Measurements from ENCODE around the gene TMEM141. TPM values are rescaled to one million over a fixed set of nuclear protein-coding genes. Genes with fewer than 3 reads are reported as not detected.

TMEM141 gene
- total RNA-seq, 1 donor from 2014 or later = 69.8 TPM

- no peaks in the 10 kb centered on the region for H3K36me3 ChIP-seq (ENCODE audit: control insufficient read depth, insufficient read depth, low read length)
- H3K4me3 ChIP-seq (ENCODE audit: low read depth, low read length) = no peak overlapping the region
- TF ChIP-seq, protein P1, sequence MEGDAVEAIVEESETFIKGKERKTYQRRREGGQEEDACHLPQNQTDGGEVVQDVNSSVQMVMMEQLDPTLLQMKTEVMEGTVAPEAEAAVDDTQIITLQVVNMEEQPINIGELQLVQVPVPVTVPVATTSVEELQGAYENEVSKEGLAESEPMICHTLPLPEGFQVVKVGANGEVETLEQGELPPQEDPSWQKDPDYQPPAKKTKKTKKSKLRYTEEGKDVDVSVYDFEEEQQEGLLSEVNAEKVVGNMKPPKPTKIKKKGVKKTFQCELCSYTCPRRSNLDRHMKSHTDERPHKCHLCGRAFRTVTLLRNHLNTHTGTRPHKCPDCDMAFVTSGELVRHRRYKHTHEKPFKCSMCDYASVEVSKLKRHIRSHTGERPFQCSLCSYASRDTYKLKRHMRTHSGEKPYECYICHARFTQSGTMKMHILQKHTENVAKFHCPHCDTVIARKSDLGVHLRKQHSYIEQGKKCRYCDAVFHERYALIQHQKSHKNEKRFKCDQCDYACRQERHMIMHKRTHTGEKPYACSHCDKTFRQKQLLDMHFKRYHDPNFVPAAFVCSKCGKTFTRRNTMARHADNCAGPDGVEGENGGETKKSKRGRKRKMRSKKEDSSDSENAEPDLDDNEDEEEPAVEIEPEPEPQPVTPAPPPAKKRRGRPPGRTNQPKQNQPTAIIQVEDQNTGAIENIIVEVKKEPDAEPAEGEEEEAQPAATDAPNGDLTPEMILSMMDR (IDR thresholded peaks at IDR 0.05; ENCODE audit: insufficient read depth, low read length, poor library complexity, severe bottlenecking) = no peak
- no peaks in the 10 kb centered on the region for H3K27me3 ChIP-seq (ENCODE audit: control insufficient read depth, insufficient read depth, low read length)
- DNase-seq (ENCODE audit: low read depth) = no peak
These were observed 34.4 kb downstream of the TMEM141 start for GRCh38 chr9:136825295-136826187.

DNA sequence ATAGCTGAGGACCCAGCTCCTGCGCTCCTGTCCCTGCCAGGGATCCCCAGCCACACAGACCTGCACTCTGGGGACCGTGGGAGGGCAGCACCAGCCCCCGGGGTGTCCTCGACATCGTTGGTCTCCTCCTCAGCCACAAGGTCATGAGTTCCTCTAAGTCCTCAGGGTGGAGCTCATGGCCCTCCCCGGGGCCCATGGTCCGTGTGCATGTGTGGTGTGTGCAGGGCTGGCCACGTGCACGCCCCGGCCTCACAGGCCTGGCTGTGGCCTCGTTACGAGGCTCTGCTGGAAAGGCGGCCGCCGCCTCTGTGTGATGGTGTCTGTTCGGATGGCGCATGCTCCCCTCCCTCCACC, 35.0 kb downstream of the TMEM141 start:
- Histone ChIP-seq H3K36me3 (ENCODE audit: control insufficient read depth, insufficient read depth, low read length) (no peaks in the 10 kb centered on the region), H3K27me3 (ENCODE audit: control insufficient read depth, insufficient read depth, low read length) (no peaks in the 10 kb centered on the region), H3K4me3 (ENCODE audit: low read depth, low read length) (no peak overlapping the region)
- no peak for DNase-seq (ENCODE audit: low read depth)
- TF ChIP-seq, protein P1 (IDR thresholded peaks at IDR 0.05; ENCODE audit: insufficient read depth, low read length, poor library complexity, severe bottlenecking) = no peak

DNA sequence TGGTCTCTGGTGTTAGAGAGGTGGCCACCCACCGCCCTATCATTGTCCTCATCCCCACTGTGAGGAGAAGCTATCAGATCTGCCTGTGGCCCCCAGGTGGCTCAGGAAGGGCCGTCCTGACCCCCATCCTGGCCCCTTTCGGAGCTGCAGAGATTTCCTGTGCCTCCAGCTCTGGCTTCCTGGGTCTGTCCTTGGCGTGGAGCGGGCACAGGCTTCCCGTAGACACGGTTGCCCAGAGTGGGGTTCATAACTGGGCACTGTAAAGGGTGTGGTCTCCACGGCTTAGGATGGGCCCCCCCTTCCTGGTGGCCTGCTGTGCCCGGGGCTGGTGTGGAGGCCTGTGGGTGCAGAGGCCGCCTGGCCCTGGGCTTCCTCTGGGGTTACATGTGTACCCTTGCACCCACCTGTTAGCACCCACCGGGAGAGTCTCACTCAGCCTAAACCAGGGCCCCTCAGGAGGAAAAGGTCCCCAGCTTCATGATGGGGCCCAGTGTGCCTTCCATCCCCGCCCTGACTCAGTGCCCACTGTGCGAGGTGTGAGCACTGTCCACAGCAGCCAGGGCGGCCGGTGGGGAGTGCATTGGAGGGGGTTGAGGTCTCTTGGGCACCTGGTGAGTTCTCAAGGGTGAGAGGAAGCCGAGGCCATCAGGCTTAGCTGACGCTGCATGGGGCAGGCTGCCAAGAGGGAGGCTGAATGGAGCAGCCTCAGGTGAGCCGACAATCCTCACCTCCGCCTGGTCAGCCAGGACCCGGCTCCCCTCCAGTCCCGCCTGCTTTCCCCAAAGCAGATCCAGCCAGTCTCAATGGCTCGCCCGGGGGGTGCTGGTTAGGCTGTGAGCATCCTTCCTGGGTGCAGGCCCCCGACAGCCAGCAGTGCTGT, 35.8 kb downstream of the TMEM141 start:
- no peaks in the 10 kb centered on the region for H3K36me3 ChIP-seq (ENCODE audit: control insufficient read depth, insufficient read depth, low read length)
- TF ChIP-seq, protein P1 (IDR thresholded peaks at IDR 0.05; ENCODE audit: insufficient read depth, low read length, poor library complexity, severe bottlenecking) = no peak
- no peaks in the 10 kb centered on the region for H3K27me3 ChIP-seq (ENCODE audit: control insufficient read depth, insufficient read depth, low read length)
- H3K4me3 ChIP-seq (ENCODE audit: low read depth, low read length) = no peak overlapping the region
- no peak for DNase-seq (ENCODE audit: low read depth)

GRCh38 chr9:136827794-136828473, 36.8 kb downstream of the TMEM141 start:
- Histone ChIP-seq H3K27me3 (ENCODE audit: control insufficient read depth, insufficient read depth, low read length) (no peaks in the 10 kb centered on the region), H3K4me3 (ENCODE audit: low read depth, low read length) (no peak overlapping the region), H3K36me3 (ENCODE audit: control insufficient read depth, insufficient read depth, low read length) (no peaks in the 10 kb centered on the region)
- TF ChIP-seq, protein P1 (IDR thresholded peaks at IDR 0.05; ENCODE audit: insufficient read depth, low read length, poor library complexity, severe bottlenecking) = no peak
- no peak for DNase-seq (ENCODE audit: low read depth)

- Histone ChIP-seq H3K27me3 (ENCODE audit: control insufficient read depth, insufficient read depth, low read length) (no peaks in the 10 kb centered on the region), H3K36me3 (ENCODE audit: control insufficient read depth, insufficient read depth, low read length) (no peaks in the 10 kb centered on the region), H3K4me3 (ENCODE audit: low read depth, low read length) (no peak overlapping the region)
- TF ChIP-seq, protein P1 (IDR thresholded peaks at IDR 0.05; ENCODE audit: insufficient read depth, low read length, poor library complexity, severe bottlenecking) = no peak
- DNase-seq (ENCODE audit: low read depth) = no peak
These were observed 37.5 kb downstream of the TMEM141 start for GRCh38 chr9:136828474-136829140.
